GM21825 (cell line): ENCODE results near the gene GSG1L.
"Not testable (repeated sequence)": the region's sequence is repeated elsewhere in the genome, so short reads cannot be mapped to it uniquely, and the experiment has no call there.

Experiments used
- ATAC-seq: cut with Tn5 transposase; IDR thresholded peaks from one replicate; pipeline ENCODE4 v1.9.1; 2021; ENCODE audit warnings: mild to moderate bottlenecking, moderate library complexity; ENCODE audit not compliant: unreplicated experiment

GSG1L gene

DNA sequence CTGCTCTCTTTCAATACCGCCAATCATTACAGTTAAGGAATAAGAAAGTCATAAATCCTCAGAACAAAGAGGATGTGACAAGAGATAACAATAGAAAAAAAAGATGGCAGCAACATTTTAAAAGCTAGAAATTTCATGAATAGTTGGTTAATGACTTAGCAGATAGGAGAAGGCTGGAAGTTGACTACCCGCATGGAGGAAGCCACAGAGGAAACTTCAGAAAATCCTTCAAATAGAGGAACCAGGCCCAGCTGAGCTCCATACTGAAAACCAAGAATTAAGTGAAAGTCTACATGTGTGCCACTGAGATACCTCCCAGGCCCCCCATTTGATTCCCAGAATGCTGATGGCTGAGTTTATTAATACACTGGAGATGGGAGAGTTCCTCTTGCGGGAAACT lies 109.3 kb downstream of the GSG1L start:
- no peak for ATAC-seq

DNA sequence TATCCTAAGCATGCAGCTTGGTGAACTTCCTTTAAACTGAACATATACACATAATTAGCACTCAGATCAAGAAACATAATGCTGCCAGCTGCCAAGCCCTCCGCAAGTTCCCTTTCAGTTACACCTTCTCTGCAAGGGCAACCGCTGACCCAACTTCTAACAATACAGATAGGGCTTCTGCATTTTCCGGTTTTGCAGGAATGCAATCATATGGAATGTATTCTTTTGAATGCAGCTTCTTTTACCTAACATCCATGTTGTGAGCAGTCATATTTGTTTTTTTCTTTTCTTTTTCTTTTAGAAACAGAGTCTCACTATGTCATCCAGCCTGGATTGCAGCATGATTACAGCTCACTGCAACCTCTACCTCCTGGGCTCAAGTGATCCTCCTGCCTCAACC lies 110.7 kb downstream of the GSG1L start:
- ATAC-seq: no peak

- no peak for ATAC-seq
Measured at GRCh38 chr16:27951489-27952120, 111.9 kb downstream of the GSG1L start.

- no peak for ATAC-seq
Measured at GRCh38 chr16:27950206-27950887, 113.2 kb downstream of the GSG1L start.

- ATAC-seq: no peak
Measured at GRCh38 chr16:27947696-27948095, 115.8 kb downstream of the GSG1L start.

DNA sequence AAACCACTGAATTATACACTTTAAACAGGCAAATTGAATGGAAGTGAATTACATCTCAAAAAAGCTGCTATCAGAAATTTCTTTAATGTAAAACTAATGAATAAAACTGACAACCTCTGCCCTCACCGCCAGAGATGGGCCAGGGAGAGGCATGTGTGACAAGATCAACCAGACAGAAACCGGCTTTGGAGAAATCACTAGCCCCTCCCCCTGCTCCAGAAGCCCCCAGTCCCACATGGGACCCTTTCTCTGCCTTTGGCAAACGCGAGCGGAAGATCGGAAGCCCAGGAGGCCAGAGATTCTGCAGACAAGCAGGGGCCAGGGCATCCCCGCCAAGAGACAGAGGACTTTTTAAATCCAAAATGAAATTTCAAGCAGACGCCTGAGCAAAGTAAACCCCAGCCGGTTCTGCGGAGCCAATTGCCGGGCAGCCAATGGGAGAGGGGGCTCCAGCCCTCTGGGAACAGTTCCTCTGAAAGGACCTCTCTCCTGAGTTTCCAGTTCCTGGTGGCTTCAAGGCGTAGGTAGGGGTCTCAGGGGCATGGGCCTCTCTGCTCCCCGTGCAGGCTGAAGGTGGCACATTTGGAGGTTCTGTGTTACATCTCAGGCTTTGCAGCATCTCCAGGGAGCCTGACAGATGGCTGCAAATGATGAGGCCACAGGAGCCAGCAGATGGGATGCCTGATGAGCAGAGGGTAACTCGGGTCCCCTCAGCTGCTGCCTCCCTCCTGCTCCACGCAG lies 118.1 kb downstream of the GSG1L start:
- no peak for ATAC-seq

DNA sequence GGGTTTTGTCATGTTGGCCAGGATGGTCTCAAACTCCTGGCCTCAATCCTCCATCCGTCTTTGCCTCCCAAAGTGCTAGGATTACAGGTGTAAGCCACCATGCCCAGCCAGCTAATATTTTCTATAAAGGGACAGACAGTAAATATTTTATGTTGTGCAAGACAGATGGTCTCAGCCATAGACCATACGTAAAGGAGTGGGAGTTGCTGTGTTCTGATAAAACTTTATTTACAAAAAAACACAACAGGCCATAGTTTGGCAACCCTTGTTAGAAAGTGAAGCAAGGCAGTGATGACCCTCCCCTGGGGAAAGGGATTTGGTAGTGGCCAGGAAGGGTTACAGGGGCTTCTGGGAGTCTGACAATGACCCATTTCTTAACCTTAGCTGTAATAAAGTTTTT lies 119.7 kb downstream of the GSG1L start:
- no peak for ATAC-seq

GRCh38 chr16:27942071-27942470 lies 121.4 kb downstream of the GSG1L start:
- not testable (repeated sequence) for ATAC-seq

- ATAC-seq: no peak
Measured at GRCh38 chr16:27935076-27935475, 128.4 kb downstream of the GSG1L start.

GRCh38 chr16:27932542-27933135 lies 130.9 kb downstream of the GSG1L start:
- no peak for ATAC-seq

DNA sequence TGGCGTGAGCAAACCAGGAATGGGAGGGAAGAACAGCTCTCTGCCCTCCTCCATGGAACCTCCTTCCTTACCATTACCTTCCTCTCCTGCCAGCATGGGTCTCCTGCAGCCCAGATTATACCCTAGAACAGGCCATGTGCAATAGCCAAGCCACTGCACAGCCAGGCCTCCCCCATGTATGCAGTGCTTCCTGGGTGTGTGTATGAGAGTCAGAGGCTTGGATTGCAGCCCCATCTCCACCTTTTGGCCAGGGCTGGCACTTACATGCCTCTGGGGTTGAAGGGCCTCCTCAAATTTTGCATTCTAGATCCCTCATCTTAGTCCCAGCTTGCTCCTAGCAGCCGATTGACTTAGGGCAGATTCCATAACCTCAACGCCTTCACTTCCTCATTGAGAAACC lies 133.7 kb downstream of the GSG1L start:
- no peak for ATAC-seq

DNA sequence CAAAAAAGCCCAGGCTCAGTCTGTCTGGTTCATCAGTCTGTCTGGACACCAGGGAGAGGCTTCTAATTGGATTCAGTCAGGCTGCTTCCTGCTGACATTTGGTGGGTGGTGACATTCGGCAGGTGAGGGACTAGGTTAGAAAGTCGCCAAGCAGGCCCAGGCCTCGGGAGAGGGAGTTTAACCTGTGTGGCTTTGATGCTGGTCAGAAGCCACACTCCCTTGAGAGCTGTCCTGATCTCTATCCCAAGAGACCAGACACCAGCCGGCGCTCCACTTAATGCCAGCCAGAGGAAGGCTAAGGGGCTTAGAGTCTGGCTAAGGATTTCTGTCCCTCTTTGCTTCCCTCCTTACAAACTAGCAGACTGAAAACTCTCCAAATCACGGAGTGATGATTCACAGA lies 135.0 kb downstream of the GSG1L start:
- ATAC-seq: no peak

GRCh38 chr16:27927266-27927901 lies 136.1 kb downstream of the GSG1L start:
- ATAC-seq: no peak

GRCh38 chr16:27925612-27926011 lies 137.9 kb downstream of the GSG1L start:
- ATAC-seq: no peak

DNA sequence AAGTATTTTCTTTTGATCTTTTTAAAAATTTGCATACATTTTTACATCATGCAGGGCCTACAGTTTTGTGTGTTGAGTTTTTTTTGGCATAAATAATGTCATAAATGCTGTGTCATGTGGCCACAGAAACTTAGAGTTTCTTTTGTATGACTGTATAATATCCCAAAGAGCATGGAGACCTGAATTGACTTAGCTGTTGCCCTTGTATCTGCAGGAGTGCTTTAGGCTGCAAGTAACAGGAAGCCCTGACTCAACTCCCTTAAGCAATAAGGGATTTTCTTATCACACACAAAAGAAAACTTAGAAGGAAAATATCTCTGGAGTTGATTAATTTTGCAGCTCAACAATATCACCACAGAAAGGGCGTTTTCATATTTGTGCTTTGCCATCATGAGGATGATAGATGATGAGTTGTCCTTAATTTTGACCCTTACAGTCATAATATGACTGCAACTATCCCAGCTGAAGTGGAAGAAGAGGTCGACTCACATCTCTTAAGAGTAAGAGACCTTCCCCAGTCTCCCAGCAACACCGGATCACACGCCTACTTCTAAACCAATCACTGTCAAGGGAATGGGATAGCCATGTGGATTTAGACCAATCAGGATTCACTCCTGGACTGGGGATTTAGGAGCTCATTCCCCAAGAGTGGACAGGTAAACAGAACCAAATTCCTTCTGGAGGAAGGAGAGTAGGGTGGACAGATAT lies 138.9 kb downstream of the GSG1L start:
- ATAC-seq: no peak

GRCh38 chr16:27923751-27924150 lies 139.8 kb downstream of the GSG1L start:
- no peak for ATAC-seq

DNA sequence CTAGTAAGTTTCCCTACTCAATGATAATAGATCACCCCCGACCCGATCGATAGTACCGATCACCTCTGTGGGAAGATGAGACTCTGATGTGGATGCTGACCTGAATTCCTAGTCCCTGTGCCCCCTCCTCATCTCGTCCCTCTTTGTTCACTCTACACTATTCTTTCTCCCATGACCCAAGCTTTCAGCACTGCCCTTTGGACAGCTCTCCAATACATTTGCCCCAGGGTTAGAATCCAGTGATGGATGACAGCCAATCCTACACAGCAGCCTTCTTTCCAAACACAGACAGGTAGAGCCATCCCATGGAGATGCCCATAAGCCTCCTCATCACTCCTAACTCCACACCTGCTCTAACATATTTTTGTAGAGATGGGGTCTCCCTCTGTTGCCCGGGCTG lies 141.1 kb downstream of the GSG1L start:
- ATAC-seq: no peak

GRCh38 chr16:27921134-27921533 lies 142.4 kb downstream of the GSG1L start:
- ATAC-seq: no peak

DNA sequence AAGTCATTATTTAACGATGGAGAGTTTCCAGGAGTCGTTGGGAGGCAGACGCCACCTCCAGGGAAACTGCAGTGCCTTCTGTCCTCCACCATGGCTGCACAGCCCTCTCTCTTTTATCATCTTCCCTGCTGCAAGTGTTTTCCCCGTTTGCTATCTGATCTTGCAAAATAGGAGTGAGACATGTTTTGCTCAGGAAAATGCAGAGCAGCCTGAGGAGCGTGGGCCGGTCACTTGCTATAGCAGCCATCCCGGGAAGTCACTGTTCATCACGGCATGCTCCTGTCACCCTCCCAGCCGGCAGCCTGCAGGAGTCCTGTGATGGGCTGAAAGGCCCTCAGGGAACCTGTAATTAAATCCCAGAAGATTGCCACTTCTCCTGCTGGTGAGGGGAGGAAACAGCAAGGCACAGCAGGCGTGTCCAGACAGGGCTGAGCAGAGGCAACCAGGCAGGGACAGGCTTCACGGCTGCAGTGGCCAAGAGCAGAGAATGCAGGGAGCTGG lies 143.1 kb downstream of the GSG1L start:
- ATAC-seq: no peak

DNA sequence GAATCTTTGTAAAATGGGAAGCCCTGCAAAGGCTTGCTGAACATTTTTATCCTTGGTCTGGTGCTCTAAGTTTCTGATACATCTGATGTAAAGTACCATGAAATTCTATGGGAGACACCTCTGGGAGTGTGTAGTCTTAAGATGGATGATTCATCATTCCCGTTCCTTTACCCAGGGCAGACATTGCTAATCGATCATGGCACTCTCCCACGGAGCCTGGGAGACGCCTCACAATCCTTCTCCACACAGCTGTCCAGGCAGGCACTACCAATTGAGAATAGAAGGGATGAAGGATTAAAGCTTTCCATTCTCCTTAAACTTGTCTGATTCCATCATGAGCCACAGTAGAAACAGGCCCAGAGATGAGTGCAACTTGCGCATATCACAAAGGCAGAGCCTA lies 144.8 kb downstream of the GSG1L start:
- ATAC-seq: no peak
